B cell (primary cell): Measurements from ENCODE around the gene ARPC1A. TPM values are rescaled to one million over a fixed set of nuclear protein-coding genes. Genes with fewer than 3 reads are reported as not detected.

Source experiments
- ATAC-seq: fragments of 200-7000 bp; cut with Tn5 transposase; one replicate; pipeline ENCODE4 v1.10.0; 2021; ENCODE audit warnings: low read depth, mild to moderate bottlenecking, moderate number of reproducible peaks, moderate library complexity
- CTCF ChIA-PET: fragments of 350-600 bp; sonication (Branson Sonifier 250); formaldehyde crosslinking; loops from one replicate; lab custom pipeline; 2021; ENCODE audit warnings: antibody characterized with exemption, inconsistent platforms; lab: Charles Lee
- POLR2A ChIA-PET: fragments of 350-600 bp; sonication (Branson Sonifier 250); formaldehyde crosslinking; loops from one replicate; lab custom pipeline; 2021; ENCODE audit warnings: antibody characterized with exemption; lab: Charles Lee
- DNase-seq: peaks from one replicate; pipeline ENCODE4 v3.0.0; 2013
- H2AFZ ChIP-seq: 2 replicates; pipeline ENCODE4 v1.6.1; 2012; ENCODE audit warnings: mild to moderate bottlenecking, low read depth, low read length; ENCODE audit not compliant: insufficient read depth, poor library complexity, severe bottlenecking
- H3K27ac ChIP-seq, 2 donors: 1 replicate in 1 of 2; 2 replicates in 1 of 2; pipeline ENCODE4 v1.5.1; 2012 to 2013; ENCODE audit warnings: low read length in 2 of 2, mild to moderate bottlenecking in 2 of 2, moderate library complexity in 1 of 2
- H3K27me3 ChIP-seq, 4 experiments: fragments of 200-600 bp in 1 of 4; sonication (generic) in 1 of 4; replicated peaks in 1 of 4; 1 replicate in 2 of 4; 2 replicates in 2 of 4; pipeline versions ENCODE4 v1.6.1 to v1.7.0; 2013 to 2016; ENCODE audit warnings: low read length in 3 of 4, mild to moderate bottlenecking in 2 of 4, mixed read lengths in 1 of 4, moderate library complexity in 1 of 4; ENCODE audit not compliant: insufficient read depth in 4 of 4, control insufficient read depth in 3 of 4; ENCODE audit errors: control extremely low read depth in 1 of 4
- H3K36me3 ChIP-seq, 2 experiments: replicated peaks in 1 of 2; 1 replicate in 1 of 2; 2 replicates in 1 of 2; pipeline versions ENCODE4 v1.6.1 to v1.7.1; 2013; ENCODE audit warnings: low read length in 1 of 2; ENCODE audit not compliant: insufficient read depth in 2 of 2, control insufficient read depth in 1 of 2; ENCODE audit errors: control extremely low read depth in 1 of 2, extremely low read depth in 1 of 2
- H3K4me1 ChIP-seq, 2 donors: fragments of 200-600 bp in 1 of 2; sonication (generic) in 1 of 2; 1 replicate in 1 of 2; 2 replicates in 1 of 2; pipeline versions ENCODE4 v1.5.1 to v1.6.1; 2013 to 2017; ENCODE audit warnings: low read length in 2 of 2; ENCODE audit not compliant: control insufficient read depth in 2 of 2, insufficient read depth in 2 of 2
- H3K4me2 ChIP-seq: replicated peaks from 2 replicates; pipeline ENCODE3; 2012; ENCODE audit warnings: mild to moderate bottlenecking, low read depth, low read length; ENCODE audit not compliant: poor library complexity, severe bottlenecking
- H3K4me3 ChIP-seq, 5 experiments: fragments of 200-600 bp in 1 of 5; sonication (generic) in 1 of 5; 1 replicate in 3 of 5; 2 replicates in 2 of 5; pipeline versions ENCODE4 v1.5.1 to v1.7.0; 2011 to 2016; ENCODE audit warnings: low read length in 4 of 5, mild to moderate bottlenecking in 4 of 5, low read depth in 2 of 5, control low read depth in 1 of 5, moderate library complexity in 1 of 5; ENCODE audit not compliant: insufficient read depth in 1 of 5; ENCODE audit errors: control extremely low read depth in 1 of 5, extremely low read depth in 1 of 5
- H3K79me2 ChIP-seq: fragments of 200-600 bp; sonication (generic); one replicate; pipeline ENCODE4 v1.6.0; 2016; ENCODE audit warnings: low read length; ENCODE audit not compliant: control insufficient read depth, insufficient read depth
- H3K9ac ChIP-seq: fragments of 200-600 bp; sonication (generic); 2 replicates; pipeline ENCODE4 v1.6.1; 2017; ENCODE audit warnings: mild to moderate bottlenecking, low read length, moderate library complexity
- H3K9me3 ChIP-seq, 3 donors: one replicate each; pipeline versions ENCODE4 v1.6.1 to v1.7.1; 2013; ENCODE audit warnings: low read length in 2 of 3; ENCODE audit not compliant: control insufficient read depth in 2 of 3, insufficient read depth in 1 of 3; ENCODE audit errors: control extremely low read depth in 1 of 3
- H4K20me1 ChIP-seq: 2 replicates; pipeline ENCODE4 v1.6.0; 2012; ENCODE audit warnings: mild to moderate bottlenecking, low read length; ENCODE audit not compliant: insufficient read depth, control insufficient read depth, poor library complexity, severe bottlenecking
- H3K27ac Mint-ChIP-seq: one replicate; pipeline ENCODE4 v1.8.0; 2021; ENCODE audit warnings: mixed read lengths
- H3K27me3 Mint-ChIP-seq: one replicate; pipeline ENCODE4 v1.8.0; 2021; ENCODE audit warnings: mixed read lengths
- H3K4me1 Mint-ChIP-seq: one replicate; pipeline ENCODE4 v1.8.0; 2021; ENCODE audit warnings: mixed read lengths
- H3K4me3 Mint-ChIP-seq: one replicate; pipeline ENCODE4 v1.8.0; 2021; ENCODE audit warnings: mixed read lengths
- H3K9me3 Mint-ChIP-seq: one replicate; pipeline ENCODE4 v1.8.0; 2022; ENCODE audit warnings: mixed read lengths; ENCODE audit not compliant: insufficient read depth
- EZH2 ChIP-seq: IDR thresholded peaks from 2 replicates; pipeline ENCODE4 v1.6.1; 2012; ENCODE audit warnings: borderline replicate concordance, low read depth, mild to moderate bottlenecking, moderate library complexity, low read length; ENCODE audit not compliant: insufficient read depth, poor library complexity, severe bottlenecking
- WGBS: methylation state at CpG from one replicate; pipeline ENCODE4 v1.1.5; 2013; ENCODE audit warnings: missing lambda C conversion rate; ENCODE audit not compliant: insufficient coverage; 5-methylcytosine and 5-hydroxymethylcytosine counted together
- intact Hi-C: fragments of 100-400 bp; cut with micrococcal nuclease; formaldehyde crosslinking; loops from one replicate; pipeline ENCODE4 v1.10.0; 2022
- polyA plus RNA-seq: library from polyadenylated mRNA; depleted of rRNA; stranded (reverse); fragments of >200 nt; gene quantifications from 2 replicates; pipeline ENCODE4 v1.2.3, GENCODE V29; 2012
- total RNA-seq, 2 donors: library from RNA; stranded (reverse); fragments of 120-200 nt in 1 of 2; gene quantifications; 1 replicate in 1 of 2; 2 replicates in 1 of 2; pipeline versions ENCODE4 v1.2.3 to v1.2.4, GENCODE V29; 2013 to 2022
- TF ChIP-seq, protein P1 (sequence below): fragments of 200-600 bp; IDR thresholded peaks from one replicate; pipeline ENCODE4 v1.8.0; 2022; ENCODE audit warnings: antibody characterized with exemption, mild to moderate bottlenecking

ARPC1A gene
- total and polyA plus RNA-seq, 2 donors (not counting 1 experiment from before 2014, with no cell fraction given), result 41.7 to 45.5 TPM

DNA sequence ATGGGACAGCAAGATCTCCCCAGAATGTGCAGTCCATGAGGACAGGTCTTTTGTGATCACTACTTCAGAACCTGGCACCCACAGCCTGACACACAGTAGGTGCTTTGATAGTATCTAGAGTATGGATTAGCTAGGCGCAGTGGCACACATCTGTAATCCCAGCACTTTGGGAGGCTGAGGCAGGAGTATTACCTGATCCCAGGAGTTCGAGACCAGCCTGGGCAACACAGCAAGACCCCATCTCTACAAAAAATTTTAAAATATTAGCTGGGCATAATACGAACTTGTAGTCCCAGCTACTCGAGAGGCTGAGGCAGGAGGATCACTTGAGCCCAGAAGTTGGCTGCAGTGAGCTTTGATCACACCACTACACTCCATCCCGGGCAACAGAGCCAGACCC, 26.5 kb downstream of the ARPC1A start:
- CTCF ChIA-PET, result no interaction called here
- Mint-ChIP-seq H3K4me3 (no peak overlapping the region), H3K27ac (no peak overlapping the region), H3K9me3 (no peaks in the 10 kb centered on the region), H3K4me1 (no peaks in the 10 kb centered on the region), H3K27me3 (no peaks in the 10 kb centered on the region)
- H3K9me3 ChIP-seq, result no peaks in the 10 kb centered on the region
- H3K4me1 ChIP-seq, result no peaks in the 10 kb centered on the region
- H3K36me3 ChIP-seq, result peaks cover 4 to 62% of the 10 kb centered on the region in 2 experiments
- POLR2A ChIA-PET, result interaction anchor here (0.6 kb wide), 1 partner anchor 140 kb away, joined by 8 read pairs; no protein-coding TSS in a partner anchor
- TF ChIP-seq EZH2, result no peak
- TF ChIP-seq, protein P1, sequence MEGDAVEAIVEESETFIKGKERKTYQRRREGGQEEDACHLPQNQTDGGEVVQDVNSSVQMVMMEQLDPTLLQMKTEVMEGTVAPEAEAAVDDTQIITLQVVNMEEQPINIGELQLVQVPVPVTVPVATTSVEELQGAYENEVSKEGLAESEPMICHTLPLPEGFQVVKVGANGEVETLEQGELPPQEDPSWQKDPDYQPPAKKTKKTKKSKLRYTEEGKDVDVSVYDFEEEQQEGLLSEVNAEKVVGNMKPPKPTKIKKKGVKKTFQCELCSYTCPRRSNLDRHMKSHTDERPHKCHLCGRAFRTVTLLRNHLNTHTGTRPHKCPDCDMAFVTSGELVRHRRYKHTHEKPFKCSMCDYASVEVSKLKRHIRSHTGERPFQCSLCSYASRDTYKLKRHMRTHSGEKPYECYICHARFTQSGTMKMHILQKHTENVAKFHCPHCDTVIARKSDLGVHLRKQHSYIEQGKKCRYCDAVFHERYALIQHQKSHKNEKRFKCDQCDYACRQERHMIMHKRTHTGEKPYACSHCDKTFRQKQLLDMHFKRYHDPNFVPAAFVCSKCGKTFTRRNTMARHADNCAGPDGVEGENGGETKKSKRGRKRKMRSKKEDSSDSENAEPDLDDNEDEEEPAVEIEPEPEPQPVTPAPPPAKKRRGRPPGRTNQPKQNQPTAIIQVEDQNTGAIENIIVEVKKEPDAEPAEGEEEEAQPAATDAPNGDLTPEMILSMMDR, result no peak
- WGBS, result 100% methylated on average over 4 of the region's 5 CpGs
- H2AFZ ChIP-seq, result no peak overlapping the region
- peaks cover 9% of the 10 kb centered on the region for H3K79me2 ChIP-seq
- no peaks in the 10 kb centered on the region for H3K27me3 ChIP-seq
- intact Hi-C loops, result no loop called here
- H3K27ac ChIP-seq, result no peak overlapping the region
- H3K4me3 ChIP-seq, result no peak overlapping the region
- no peak for ATAC-seq
- no peak overlapping the region for H3K4me2 ChIP-seq
- H3K9ac ChIP-seq, result no peak overlapping the region
- no peaks in the 10 kb centered on the region for H4K20me1 ChIP-seq
- no peak for DNase-seq

DNA sequence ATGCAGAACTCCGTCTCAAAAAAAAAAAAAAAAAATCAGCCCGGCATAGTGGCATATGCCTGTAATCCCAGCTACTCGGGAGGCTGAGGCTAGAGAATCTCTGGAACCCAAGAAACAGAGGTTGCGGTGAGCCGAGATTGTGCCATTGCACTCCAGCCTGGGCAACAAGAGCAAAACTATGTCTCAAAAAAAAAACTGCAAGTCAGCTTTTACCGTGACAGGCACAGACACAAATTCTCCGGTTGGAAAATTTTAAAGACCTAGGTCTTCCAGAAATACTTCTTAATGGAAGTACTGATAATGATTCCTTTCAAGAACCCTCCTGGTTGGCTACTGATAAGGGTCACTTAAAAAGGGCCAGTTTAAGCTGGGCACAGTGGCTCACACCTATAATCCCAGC, 29.4 kb downstream of the ARPC1A start:
- Histone ChIP-seq H3K9ac (no peak overlapping the region), H3K4me2 (no peak overlapping the region), H4K20me1 (no peaks in the 10 kb centered on the region), H3K27me3 (no peaks in the 10 kb centered on the region), H3K9me3 (no peaks in the 10 kb centered on the region), H3K79me2 (peaks cover 6% of the 10 kb centered on the region), H2AFZ (no peak overlapping the region), H3K4me1 (no peaks in the 10 kb centered on the region), H3K36me3 (peaks cover 3 to 64% of the 10 kb centered on the region in 2 experiments), H3K4me3 (no peak overlapping the region), H3K27ac (no peak overlapping the region)
- intact Hi-C loops, result no loop called here
- DNase-seq, result no peak
- Mint-ChIP-seq H3K4me3 (no peak overlapping the region), H3K27me3 (no peaks in the 10 kb centered on the region), H3K4me1 (no peaks in the 10 kb centered on the region), H3K27ac (no peak overlapping the region), H3K9me3 (no peaks in the 10 kb centered on the region)
- WGBS, result 99% methylated on average over 6 of the region's 7 CpGs
- ATAC-seq, result no peak
- TF ChIP-seq, protein P1, result no peak
- no peak for TF ChIP-seq EZH2
- ChIA-PET CTCF (interaction anchor here (0.9 kb wide), 1 partner anchor 42 kb away, joined by 4 read pairs; no protein-coding TSS in a partner anchor), POLR2A (no interaction called here)
